GM12891 (cell line): ENCODE measurements around the gene TNKS2.
"Not testable (repeated sequence)": the region's sequence is repeated elsewhere in the genome, so short reads cannot be mapped to it uniquely, and the experiment has no call there.

Source experiments
- POU2F2 ChIP-seq: IDR thresholded peaks from 2 replicates; pipeline ENCODE4 v1.6.1; 2011; ENCODE audit warnings: low read depth, mild to moderate bottlenecking, control low read depth, low read length, moderate library complexity
- TAF1 ChIP-seq: IDR thresholded peaks from 2 replicates; pipeline ENCODE4 v1.6.1; 2011; ENCODE audit warnings: low read depth, low read length, control low read depth

DNA sequence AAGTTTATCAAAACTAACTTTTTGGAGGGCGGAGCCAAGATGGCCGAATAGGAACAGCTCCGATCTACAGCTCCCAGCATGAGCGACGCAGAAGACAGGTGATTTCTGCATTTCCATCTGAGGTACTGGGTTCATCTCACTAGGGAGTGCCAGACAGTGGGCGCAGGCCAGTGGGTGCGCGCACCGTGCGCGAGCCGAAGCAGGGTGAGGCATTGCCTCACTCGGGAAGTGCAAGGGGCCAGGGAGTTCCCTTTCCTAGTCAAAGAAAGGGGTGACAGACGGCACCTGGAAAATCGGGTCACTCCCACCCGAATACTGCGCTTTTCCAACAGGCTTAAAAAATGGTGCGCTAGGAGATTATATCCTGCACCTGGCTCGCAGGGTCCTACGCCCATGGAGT is 48.6 kb upstream of the TNKS2 start:
- TF ChIP-seq POU2F2, TAF1: not testable (repeated sequence)
